Stomach (tissue), 9 donors: ENCODE measurements around the gene VAPA. TPM values are rescaled to one million over a fixed set of nuclear protein-coding genes. Genes with fewer than 3 reads are reported as not detected.

Experiments
- DNase-seq, 2 donors: peaks; one replicate each; pipeline versions ENCODE4 v3.0.0 to v3.0.0-alpha.2; 2013 to 2019
- H3K27ac ChIP-seq, 5 donors: fragments of 200-600 bp in 4 of 5; sonication (generic) in 4 of 5; one replicate each; pipeline ENCODE4 v1.5.1; 2013 to 2019; ENCODE audit warnings: mild to moderate bottlenecking in 1 of 5, moderate library complexity in 1 of 5
- H3K27me3 ChIP-seq, 3 donors: fragments of 200-600 bp; sonication (generic); one replicate each; pipeline ENCODE4 v1.5.1; 2017 to 2019; ENCODE audit warnings: mixed run types in 1 of 3
- H3K36me3 ChIP-seq, 4 donors: fragments of 200-600 bp; sonication (generic); 1 replicate in 3 of 4; 2 replicates in 1 of 4; pipeline ENCODE4 v1.5.1; 2016 to 2019
- H3K4me1 ChIP-seq, 4 donors: fragments of 200-600 bp; sonication (generic); one replicate each; pipeline ENCODE4 v1.5.1; 2016 to 2019
- H3K4me3 ChIP-seq, 4 donors: fragments of 200-600 bp; sonication (generic) in 3 of 4; one replicate each; pipeline ENCODE4 v1.5.1; 2016 to 2019; ENCODE audit warnings: mild to moderate bottlenecking in 1 of 4
- H3K9me3 ChIP-seq, 4 donors: fragments of 200-600 bp; sonication (generic); one replicate each; pipeline ENCODE4 v1.5.1; 2016 to 2019
- CTCF ChIP-seq, 7 experiments: fragments of 450-650 bp in 4 of 7; fragments of 200-600 bp in 3 of 7; sonication (generic) in 3 of 7; IDR thresholded peaks; one replicate each; pipeline ENCODE4 v1.5.1; 2016 to 2019; ENCODE audit warnings: antibody characterized with exemption in 7 of 7, control low read depth in 2 of 7, mild to moderate bottlenecking in 1 of 7
- EP300 ChIP-seq: sonication (generic); formaldehyde crosslinking; IDR thresholded peaks from one replicate; pipeline ENCODE4 v1.6.1; 2017; ENCODE audit warnings: antibody characterized with exemption
- POLR2A ChIP-seq, 4 donors: fragments of 450-650 bp; IDR thresholded peaks; one replicate each; pipeline ENCODE4 v1.6.1; 2016; ENCODE audit warnings: antibody characterized with exemption in 4 of 4, control low read depth in 2 of 4, mild to moderate bottlenecking in 1 of 4, moderate library complexity in 1 of 4
- POLR2AphosphoS5 ChIP-seq, 3 donors: sonication (generic); formaldehyde crosslinking; IDR thresholded peaks; one replicate each; pipeline ENCODE4 v1.6.1; 2016; ENCODE audit warnings: antibody characterized with exemption in 3 of 3
- WGBS, 5 donors: extraction: QIAGEN DNeasy Blood & Tissue Kit in 3 of 5; methylation state at CpG; one replicate each; pipeline versions ENCODE4 v1.1.5 to v1.1.7; 2013 to 2018; 5-methylcytosine and 5-hydroxymethylcytosine counted together
- intact Hi-C: fragments of 100-400 bp; cut with DNase I; formaldehyde crosslinking; loops from one replicate; pipeline ENCODE4 v1.15.1; 2023; ENCODE audit warnings: low total_unique reads
- polyA plus RNA-seq, 3 donors: library from polyadenylated mRNA; stranded (reverse); fragments of 200-250 nt; gene quantifications; one replicate each; pipeline ENCODE4 v1.2.3, GENCODE V29; 2013
- total RNA-seq, 5 donors: library from RNA; depleted of rRNA; stranded (reverse); fragments of >200 nt; gene quantifications; one replicate each; pipeline versions ENCODE4 v1.1.0 to v1.2.3, GENCODE V29; 2014 to 2016
- donor health status: healthy with polysubstance abuse.
- donor health status: Bipolar disorder and iron deficiency.
- donor health status: healthy.

The VAPA gene
- total and polyA plus RNA-seq, 8 donors: 113 to 822 (median 169) TPM

- no peak for TF ChIP-seq CTCF (IDR thresholded peaks at IDR 0.05)
- H3K36me3 ChIP-seq: peaks cover 25 to 89% (median 85%) of the 10 kb centered on the region in 4 donors
- 44 to 66% (median 51%) methylated on average over 3 of the region's 3 CpGs for WGBS, 5 donors
- no peak for DNase-seq
- no peaks in the 10 kb centered on the region for H3K9me3 ChIP-seq
- intact Hi-C loops: no loop called here
- H3K27ac ChIP-seq: peak overlapping the region in 1 of 5 donors; percentile 7
- no peaks in the 10 kb centered on the region for H3K27me3 ChIP-seq
- no peak overlapping the region for H3K4me3 ChIP-seq
- H3K4me1 ChIP-seq: peaks cover 0 to 32% (median 16%) of the 10 kb centered on the region in 4 donors
Measured at GRCh38 chr18:9950289-9951016, 36.6 kb downstream of the VAPA start.

- TF ChIP-seq POLR2A (IDR thresholded peaks at IDR 0.05) (no peak), CTCF (IDR thresholded peaks at IDR 0.05) (peak in 5 of 7 experiments; percentile 38 to 62 (median 47))
- Histone ChIP-seq H3K27ac (peak overlapping the region in 1 of 5 donors; percentile 7), H3K4me3 (no peak overlapping the region), H3K36me3 (peaks cover 25 to 85% (median 82%) of the 10 kb centered on the region in 4 donors), H3K27me3 (no peaks in the 10 kb centered on the region), H3K4me1 (peaks cover 0 to 32% (median 16%) of the 10 kb centered on the region in 4 donors), H3K9me3 (no peaks in the 10 kb centered on the region)
- intact Hi-C loops: no loop called here
- DNase-seq: peak in 1 of 2 donors; percentile 85
- WGBS, 5 donors: 67 to 78% (median 73%) methylated on average over 9 of the region's 9 CpGs
Measured at GRCh38 chr18:9951022-9951859, 37.4 kb downstream of the VAPA start.

- TF ChIP-seq POLR2A (IDR thresholded peaks at IDR 0.05) (no peak), EP300 (no peak), CTCF (IDR thresholded peaks at IDR 0.05) (no peak), POLR2AphosphoS5 (IDR thresholded peaks at IDR 0.05) (no peak)
- Histone ChIP-seq H3K9me3 (no peaks in the 10 kb centered on the region), H3K4me1 (peaks cover 0 to 32% (median 16%) of the 10 kb centered on the region in 4 donors), H3K27me3 (no peaks in the 10 kb centered on the region), H3K36me3 (peaks cover 16 to 73% (median 67%) of the 10 kb centered on the region in 4 donors), H3K27ac (no peak overlapping the region), H3K4me3 (no peak overlapping the region)
- DNase-seq: no peak
- 72 to 86% (median 81%) methylated on average over 1 of the region's 1 CpG for WGBS, 5 donors
- intact Hi-C loops: no loop called here
Measured at GRCh38 chr18:9952633-9953416, 39.0 kb downstream of the VAPA start.

GRCh38 chr18:9958861-9959399, 45.1 kb downstream of the VAPA start:
- Histone ChIP-seq H3K27me3 (no peaks in the 10 kb centered on the region), H3K27ac (no peak overlapping the region), H3K4me3 (no peak overlapping the region), H3K36me3 (peaks cover 10 to 24% (median 20%) of the 10 kb centered on the region in 4 donors), H3K4me1 (peaks cover 0 to 23% (median 8%) of the 10 kb centered on the region in 4 donors), H3K9me3 (no peaks in the 10 kb centered on the region)
- 86 to 92% (median 91%) methylated on average over 4 of the region's 4 CpGs for WGBS, 5 donors
- no peak for DNase-seq
- TF ChIP-seq POLR2AphosphoS5 (IDR thresholded peaks at IDR 0.05) (no peak), EP300 (no peak), CTCF (IDR thresholded peaks at IDR 0.05) (no peak), POLR2A (IDR thresholded peaks at IDR 0.05) (no peak)
- intact Hi-C loops: no loop called here
